Endothelial cell (in vitro differentiated cells): ENCODE measurements around the gene PTCRA. TPM values are rescaled to one million over a fixed set of nuclear protein-coding genes. Genes with fewer than 3 reads are reported as not detected.
"Not testable (repeated sequence)": the region's sequence is repeated elsewhere in the genome, so short reads cannot be mapped to it uniquely, and the experiment has no call there.

Experiments
- DNase-seq: peaks from one replicate; pipeline ENCODE4 v3.0.0; 2021; ENCODE audit warnings: low spot score
- H3K27ac Mint-ChIP-seq: one replicate; pipeline ENCODE4 v1.8.0; 2021; ENCODE audit warnings: mixed read lengths, inconsistent platforms; ENCODE audit not compliant: unreplicated experiment
- H3K27me3 Mint-ChIP-seq: one replicate; pipeline ENCODE4 v1.8.0; 2021; ENCODE audit warnings: mild to moderate bottlenecking, moderate library complexity, mixed read lengths, inconsistent platforms; ENCODE audit not compliant: unreplicated experiment
- H3K36me3 Mint-ChIP-seq: one replicate; pipeline ENCODE4 v1.8.0; 2021; ENCODE audit warnings: mild to moderate bottlenecking, low read depth, mixed read lengths, inconsistent platforms; ENCODE audit not compliant: unreplicated experiment
- H3K4me1 Mint-ChIP-seq: one replicate; pipeline ENCODE4 v1.8.0; 2021; ENCODE audit warnings: mild to moderate bottlenecking, mixed read lengths, inconsistent platforms; ENCODE audit not compliant: unreplicated experiment
- H3K4me3 Mint-ChIP-seq: one replicate; pipeline ENCODE4 v1.8.0; 2021; ENCODE audit warnings: mild to moderate bottlenecking, mixed read lengths, inconsistent platforms; ENCODE audit not compliant: unreplicated experiment
- H3K9me3 Mint-ChIP-seq: one replicate; pipeline ENCODE4 v1.8.0; 2021; ENCODE audit warnings: mixed read lengths, inconsistent platforms; ENCODE audit not compliant: unreplicated experiment
- total RNA-seq: library from RNA; stranded (reverse); fragmentation: NEBNext Ultra II Directional; extraction: Animal tissue kit (Norgen Biotek cat#: 25700); gene quantifications from one replicate; pipeline ENCODE4 v1.2.1, GENCODE V29; 2021; ENCODE audit not compliant: unreplicated experiment
- TF ChIP-seq, protein P1 (sequence below): fragments of 200-600 bp; sonication (generic); IDR thresholded peaks from one replicate; pipeline ENCODE4 v1.5.0; 2021; ENCODE audit warnings: antibody characterized with exemption; ENCODE audit not compliant: unreplicated experiment

Gene PTCRA
- total RNA-seq, 1 donor from 2014 or later, result not detected

GRCh38 chr6:42942444-42942843, 26.6 kb downstream of the PTCRA start:
- no peak for DNase-seq
- TF ChIP-seq, protein P1, sequence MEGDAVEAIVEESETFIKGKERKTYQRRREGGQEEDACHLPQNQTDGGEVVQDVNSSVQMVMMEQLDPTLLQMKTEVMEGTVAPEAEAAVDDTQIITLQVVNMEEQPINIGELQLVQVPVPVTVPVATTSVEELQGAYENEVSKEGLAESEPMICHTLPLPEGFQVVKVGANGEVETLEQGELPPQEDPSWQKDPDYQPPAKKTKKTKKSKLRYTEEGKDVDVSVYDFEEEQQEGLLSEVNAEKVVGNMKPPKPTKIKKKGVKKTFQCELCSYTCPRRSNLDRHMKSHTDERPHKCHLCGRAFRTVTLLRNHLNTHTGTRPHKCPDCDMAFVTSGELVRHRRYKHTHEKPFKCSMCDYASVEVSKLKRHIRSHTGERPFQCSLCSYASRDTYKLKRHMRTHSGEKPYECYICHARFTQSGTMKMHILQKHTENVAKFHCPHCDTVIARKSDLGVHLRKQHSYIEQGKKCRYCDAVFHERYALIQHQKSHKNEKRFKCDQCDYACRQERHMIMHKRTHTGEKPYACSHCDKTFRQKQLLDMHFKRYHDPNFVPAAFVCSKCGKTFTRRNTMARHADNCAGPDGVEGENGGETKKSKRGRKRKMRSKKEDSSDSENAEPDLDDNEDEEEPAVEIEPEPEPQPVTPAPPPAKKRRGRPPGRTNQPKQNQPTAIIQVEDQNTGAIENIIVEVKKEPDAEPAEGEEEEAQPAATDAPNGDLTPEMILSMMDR, result no peak
- peaks cover 19% of the 10 kb centered on the region for H3K36me3 Mint-ChIP-seq
- peaks cover 6% of the 10 kb centered on the region for H3K4me1 Mint-ChIP-seq
- peak overlapping the region; percentile 62 for H3K27ac Mint-ChIP-seq
- H3K4me3 Mint-ChIP-seq, result no peak overlapping the region
- H3K9me3 Mint-ChIP-seq, result no peaks in the 10 kb centered on the region
- H3K27me3 Mint-ChIP-seq, result peaks cover 2% of the 10 kb centered on the region

GRCh38 chr6:42947950-42948349, 32.1 kb downstream of the PTCRA start:
- TF ChIP-seq, protein P1, result no peak
- H3K27ac Mint-ChIP-seq, result no peak overlapping the region
- peaks cover 4% of the 10 kb centered on the region for H3K27me3 Mint-ChIP-seq
- H3K4me1 Mint-ChIP-seq, result no peaks in the 10 kb centered on the region
- no peak overlapping the region for H3K4me3 Mint-ChIP-seq
- DNase-seq, result no peak
- H3K9me3 Mint-ChIP-seq, result no peaks in the 10 kb centered on the region
- H3K36me3 Mint-ChIP-seq, result peaks cover 8% of the 10 kb centered on the region

DNA sequence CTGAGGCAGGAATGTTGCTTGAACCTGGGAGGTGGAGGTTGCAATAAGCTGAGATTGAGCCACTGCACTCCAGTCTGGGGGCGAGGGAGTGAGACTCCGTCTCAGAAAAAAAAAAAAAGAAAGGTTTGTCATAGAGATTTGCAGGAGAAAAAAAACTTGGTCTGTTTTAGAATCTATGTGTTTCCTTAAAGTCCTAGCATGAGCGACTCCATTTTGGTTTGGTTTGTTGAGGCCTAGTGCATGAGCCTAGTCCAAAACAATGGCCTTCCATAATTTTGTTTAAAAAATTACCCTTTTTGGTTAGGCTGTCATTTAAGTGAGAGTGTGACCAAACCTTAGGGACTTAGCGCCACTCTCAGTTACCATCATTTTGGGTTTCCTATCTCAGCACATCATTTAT, 36.5 kb downstream of the PTCRA start:
- Mint-ChIP-seq H3K4me3 (no peak overlapping the region), H3K4me1 (no peaks in the 10 kb centered on the region), H3K36me3 (peaks cover 4% of the 10 kb centered on the region), H3K27ac (no peak overlapping the region), H3K9me3 (no peaks in the 10 kb centered on the region), H3K27me3 (peaks cover 3% of the 10 kb centered on the region)
- TF ChIP-seq, protein P1, result no peak
- DNase-seq, result no peak

GRCh38 chr6:42954405-42954804, 38.6 kb downstream of the PTCRA start:
- not testable (repeated sequence) for H3K4me3 Mint-ChIP-seq, H3K27ac Mint-ChIP-seq, DNase-seq, H3K9me3 Mint-ChIP-seq, H3K36me3 Mint-ChIP-seq, H3K4me1 Mint-ChIP-seq, H3K27me3 Mint-ChIP-seq

DNA sequence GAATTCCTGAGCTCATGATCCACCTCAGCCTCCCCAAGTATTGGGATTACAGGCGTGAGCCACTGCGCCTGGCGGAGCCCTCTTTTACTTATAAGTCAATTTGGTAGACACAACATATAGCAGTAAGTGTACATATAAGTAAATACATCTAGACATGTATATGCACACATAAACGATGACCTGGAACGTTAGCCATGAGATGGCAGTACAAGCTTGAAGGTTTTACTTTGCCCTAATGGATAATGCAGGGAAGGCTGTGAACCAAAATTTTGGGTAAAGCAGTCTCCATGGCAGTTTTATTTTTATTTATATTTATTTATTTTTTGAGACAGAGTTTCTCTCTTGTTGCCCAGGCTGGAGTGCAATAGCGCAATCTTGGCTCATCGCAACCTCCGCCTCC, 42.3 kb downstream of the PTCRA start:
- H3K27ac Mint-ChIP-seq, result no peak overlapping the region
- H3K27me3 Mint-ChIP-seq, result peaks cover 6% of the 10 kb centered on the region
- H3K36me3 Mint-ChIP-seq, result peaks cover 12% of the 10 kb centered on the region
- DNase-seq, result no peak
- no peaks in the 10 kb centered on the region for H3K9me3 Mint-ChIP-seq
- TF ChIP-seq, protein P1, result no peak
- H3K4me3 Mint-ChIP-seq, result no peak overlapping the region
- H3K4me1 Mint-ChIP-seq, result peaks cover 5% of the 10 kb centered on the region

- no peak overlapping the region for H3K27ac Mint-ChIP-seq
- peaks cover 5% of the 10 kb centered on the region for H3K4me1 Mint-ChIP-seq
- no peak for DNase-seq
- H3K4me3 Mint-ChIP-seq, result peak overlapping the region; percentile 38
- H3K36me3 Mint-ChIP-seq, result peaks cover 16% of the 10 kb centered on the region
- no peaks in the 10 kb centered on the region for H3K9me3 Mint-ChIP-seq
- TF ChIP-seq, protein P1, result no peak
- H3K27me3 Mint-ChIP-seq, result peaks cover 6% of the 10 kb centered on the region
Measured at GRCh38 chr6:42959917-42960242, 44.0 kb downstream of the PTCRA start.
